H9 (cell line): Measurements from ENCODE around the gene TSC1. TPM values are rescaled to one million over a fixed set of nuclear protein-coding genes. Genes with fewer than 3 reads are reported as not detected.

Experiments used
- DNase-seq: peaks from one replicate; pipeline ENCODE4 v3.0.0-alpha.2; 2017
- H2AFZ ChIP-seq: one replicate; pipeline ENCODE4 v1.6.1; 2013; ENCODE audit warnings: mild to moderate bottlenecking, low read length, control low read depth, moderate library complexity
- H2AK5ac ChIP-seq: 2 replicates; pipeline ENCODE4 v1.6.1; 2013; ENCODE audit warnings: low read length, control low read depth, mixed read lengths; ENCODE audit not compliant: insufficient read length
- H2BK120ac ChIP-seq: one replicate; pipeline ENCODE4 v1.6.1; 2013; ENCODE audit warnings: low read depth, mild to moderate bottlenecking, low read length, control low read depth, inconsistent platforms; ENCODE audit not compliant: poor library complexity, severe bottlenecking
- H2BK12ac ChIP-seq: 2 replicates; pipeline ENCODE4 v1.6.1; 2013; ENCODE audit warnings: low read length, control low read depth, mixed read lengths, low read depth; ENCODE audit not compliant: insufficient read length
- H2BK15ac ChIP-seq: 2 replicates; pipeline ENCODE4 v1.6.1; 2013; ENCODE audit warnings: low read depth, low read length, control low read depth
- H2BK20ac ChIP-seq: one replicate; pipeline ENCODE4 v1.6.1; 2013; ENCODE audit warnings: low read depth, mild to moderate bottlenecking, low read length, control low read depth, inconsistent platforms; ENCODE audit not compliant: poor library complexity, severe bottlenecking
- H2BK5ac ChIP-seq: 2 replicates; pipeline ENCODE4 v1.6.1; 2013; ENCODE audit warnings: low read length, control low read depth, mixed read lengths; ENCODE audit not compliant: insufficient read length
- H3K14ac ChIP-seq: 2 replicates; pipeline ENCODE4 v1.6.1; 2013; ENCODE audit warnings: low read length, control low read depth; ENCODE audit not compliant: insufficient read depth
- H3K18ac ChIP-seq: 2 replicates; pipeline ENCODE4 v1.6.1; 2013; ENCODE audit warnings: low read depth, mild to moderate bottlenecking, mixed read lengths, low read length, control low read depth; ENCODE audit not compliant: insufficient read length
- H3K23ac ChIP-seq: 2 replicates; pipeline ENCODE4 v1.6.1; 2013; ENCODE audit warnings: low read length, control low read depth, mixed read lengths, low read depth; ENCODE audit not compliant: insufficient read length
- H3K23me2 ChIP-seq: 2 replicates; pipeline ENCODE4 v1.6.1; 2013; ENCODE audit warnings: low read depth, mild to moderate bottlenecking, mixed read lengths, low read length, control low read depth; ENCODE audit not compliant: insufficient read length, poor library complexity, severe bottlenecking
- H3K27ac ChIP-seq: 2 replicates; pipeline ENCODE4 v1.5.1; 2013; ENCODE audit warnings: low read length, control low read depth, mixed read lengths, low read depth; ENCODE audit not compliant: insufficient read length
- H3K27me3 ChIP-seq: 2 replicates; pipeline ENCODE4 v1.6.1; 2013; ENCODE audit warnings: low read length, control low read depth, inconsistent platforms; ENCODE audit not compliant: insufficient read depth
- H3K4ac ChIP-seq: 2 replicates; pipeline ENCODE4 v1.6.1; 2013; ENCODE audit warnings: low read depth, mild to moderate bottlenecking, control low read depth, inconsistent platforms, low read length, moderate library complexity
- H3K4me1 ChIP-seq: 2 replicates; pipeline ENCODE4 v1.6.1; 2013; ENCODE audit warnings: low read length, control low read depth, inconsistent platforms; ENCODE audit not compliant: insufficient read depth
- H3K4me2 ChIP-seq: 2 replicates; pipeline ENCODE4 v1.6.1; 2013; ENCODE audit warnings: low read length, control low read depth, mixed read lengths; ENCODE audit not compliant: insufficient read length, insufficient read depth
- H3K56ac ChIP-seq: 2 replicates; pipeline ENCODE4 v1.6.1; 2013; ENCODE audit warnings: low read depth, mild to moderate bottlenecking, mixed read lengths, low read length, control low read depth; ENCODE audit not compliant: insufficient read length
- H3K79me1 ChIP-seq: 2 replicates; pipeline ENCODE4 v1.6.1; 2013; ENCODE audit warnings: low read depth, mild to moderate bottlenecking, moderate library complexity, low read length, control low read depth, inconsistent platforms; ENCODE audit not compliant: insufficient read depth, poor library complexity, severe bottlenecking
- H3K79me2 ChIP-seq: 2 replicates; pipeline ENCODE4 v1.6.1; 2013; ENCODE audit warnings: low read length, control low read depth, inconsistent platforms; ENCODE audit not compliant: insufficient read depth
- H3K9ac ChIP-seq: 2 replicates; pipeline ENCODE4 v1.6.1; 2013; ENCODE audit warnings: low read length, control low read depth, mixed read lengths; ENCODE audit not compliant: insufficient read length; ENCODE audit errors: extremely low read depth
- H3K9me3 ChIP-seq: one replicate; pipeline ENCODE4 v1.6.1; 2013; ENCODE audit warnings: low read depth, low read length, inconsistent platforms; ENCODE audit not compliant: control insufficient read depth
- H3T11ph ChIP-seq: one replicate; pipeline ENCODE4 v1.6.1; 2013; ENCODE audit warnings: mild to moderate bottlenecking, low read length, control low read depth, inconsistent platforms
- H4K20me1 ChIP-seq: one replicate; pipeline ENCODE4 v1.6.1; 2013; ENCODE audit not compliant: control insufficient read depth, insufficient read length, insufficient read depth
- H4K5ac ChIP-seq: 2 replicates; pipeline ENCODE4 v1.6.1; 2013; ENCODE audit warnings: low read depth, mild to moderate bottlenecking, mixed read lengths, low read length, control low read depth; ENCODE audit not compliant: insufficient read length
- H4K8ac ChIP-seq: replicated peaks from 2 replicates; pipeline ENCODE4 v1.6.1; 2013; ENCODE audit warnings: low read length, control low read depth, mixed read lengths, low read depth; ENCODE audit not compliant: insufficient read length
- H4K91ac ChIP-seq: 2 replicates; pipeline ENCODE4 v1.6.1; 2013; ENCODE audit warnings: low read depth, mild to moderate bottlenecking, moderate library complexity, mixed read lengths, low read length, control low read depth; ENCODE audit not compliant: insufficient read length
- H3K27ac Mint-ChIP-seq, 3 experiments: 2 replicates in 2 of 3; 3 replicates in 1 of 3; pipeline ENCODE4 v1.8.0; 2020 to 2021; ENCODE audit warnings: mixed read lengths in 3 of 3, mild to moderate bottlenecking in 1 of 3, moderate library complexity in 1 of 3
- H3K27me3 Mint-ChIP-seq: 2 replicates; pipeline ENCODE4 v1.8.0; 2021; ENCODE audit warnings: low read depth, mild to moderate bottlenecking, moderate library complexity, mixed read lengths
- H3K36me3 Mint-ChIP-seq, 3 experiments: 2 replicates in 2 of 3; 3 replicates in 1 of 3; pipeline ENCODE4 v1.8.0; 2020 to 2021; ENCODE audit warnings: low read depth in 3 of 3, mixed read lengths in 3 of 3; ENCODE audit not compliant: insufficient read depth in 1 of 3
- H3K4me1 Mint-ChIP-seq, 2 experiments: 2 replicates each; pipeline ENCODE4 v1.8.0; 2020; ENCODE audit warnings: mixed read lengths in 2 of 2
- H3K4me3 Mint-ChIP-seq, 2 experiments: 2 replicates in 1 of 2; 3 replicates in 1 of 2; pipeline ENCODE4 v1.8.0; 2020 to 2021; ENCODE audit warnings: mild to moderate bottlenecking in 2 of 2, mixed read lengths in 2 of 2, moderate library complexity in 1 of 2
- H3K9me3 Mint-ChIP-seq, 2 experiments: 2 replicates in 1 of 2; 3 replicates in 1 of 2; pipeline ENCODE4 v1.8.0; 2020; ENCODE audit warnings: mild to moderate bottlenecking in 2 of 2, mixed read lengths in 2 of 2, moderate library complexity in 1 of 2
- CTCF ChIP-seq: fragments of 200-600 bp; sonication (generic); conservative IDR thresholded peaks from 3 replicates; pipeline ENCODE4 v1.8.0; 2021; ENCODE audit warnings: antibody characterized with exemption, mild to moderate bottlenecking
- WGBS: extraction: QIAGEN DNeasy Blood & Tissue Kit; methylation state at CpG from one replicate; pipeline ENCODE4 v1.1.7; 2013; ENCODE audit warnings: missing lambda C conversion rate, low lambda C conversion rate, mixed read lengths; ENCODE audit not compliant: insufficient read length; ENCODE audit errors: extremely low coverage; 5-methylcytosine and 5-hydroxymethylcytosine counted together
- total RNA-seq: library from RNA; stranded (reverse); gene quantifications from 2 replicates; pipeline ENCODE4 v1.2.1, GENCODE V29; 2021

The TSC1 gene
- total RNA-seq, 1 experiment from 2014 or later = 32.7 TPM

GRCh38 chr9:132880324-132880661 is 64.1 kb downstream of the TSC1 start:
- Histone ChIP-seq H3K9me3 (no peaks in the 10 kb centered on the region), H3K4me2 (no peak overlapping the region), H4K91ac (no peak overlapping the region), H3K27me3 (no peaks in the 10 kb centered on the region), H2BK15ac (no peak overlapping the region), H3K27ac (no peak overlapping the region), H3K23ac (no peak overlapping the region), H2BK5ac (no peak overlapping the region), H3T11ph (no peak overlapping the region), H2AK5ac (no peak overlapping the region), H4K8ac (no peak overlapping the region), H3K18ac (no peak overlapping the region), H3K4ac (no peak overlapping the region), H3K79me2 (no peaks in the 10 kb centered on the region), H2BK12ac (no peak overlapping the region), H3K4me1 (no peaks in the 10 kb centered on the region), H3K79me1 (no peaks in the 10 kb centered on the region), H2AFZ (no peak overlapping the region), H2BK20ac (no peak overlapping the region), H3K14ac (no peak overlapping the region), H4K5ac (no peak overlapping the region), H2BK120ac (no peak overlapping the region), H4K20me1 (no peaks in the 10 kb centered on the region), H3K23me2 (peaks cover 4% of the 10 kb centered on the region), H3K9ac (no peak overlapping the region), H3K56ac (no peak overlapping the region)
- WGBS = no CpG with 5 or more reads among the region's 7 CpGs
- no peaks in the 10 kb centered on the region for H3K9me3 Mint-ChIP-seq
- 0 out of 4 replicates have a peak, but pooled peaks cover 0 to 3% of the 10 kb centered on the region in 2 experiments for H3K4me1 Mint-ChIP-seq
- TF ChIP-seq CTCF = no peak
- peaks cover 43% of the 10 kb centered on the region for H3K27me3 Mint-ChIP-seq
- no peak for DNase-seq
- H3K27ac Mint-ChIP-seq = peak overlapping the region in 1 of 3 experiments; percentile 35; a peak in 2 of 7 replicates
- H3K36me3 Mint-ChIP-seq = no peaks in the 10 kb centered on the region; a peak in 1 of 7 replicates
- peak overlapping the region in 1 of 2 experiments; percentile 64; a peak in 1 of 5 replicates for H3K4me3 Mint-ChIP-seq
